Panc1 (cell line): Measurements from ENCODE around the gene CCDC102A. TPM values are rescaled to one million over a fixed set of nuclear protein-coding genes. Genes with fewer than 3 reads are reported as not detected.

Experiments used
- ATAC-seq: fragments of 200-7000 bp; cut with Tn5 transposase; 2 replicates; pipeline ENCODE4 v1.9.1; 2020; ENCODE audit warnings: mild to moderate bottlenecking, moderate library complexity
- BruUV-seq: library from RNA; stranded (reverse); fragments of 400-500 nt; replicated peaks from 2 replicates; lab custom pipeline; 2021; lab: Mats Ljungman, UMichigan
- CTCF ChIA-PET: fragments of 300-600 bp; sonication (Branson Sonifier 250); formaldehyde crosslinking; loops from one replicate; lab custom pipeline; 2022; ENCODE audit warnings: antibody characterized with exemption; lab: Charles Lee
- POLR2A ChIA-PET: fragments of 300-600 bp; sonication (Branson Sonifier 250); formaldehyde crosslinking; loops from one replicate; lab custom pipeline; 2022; ENCODE audit warnings: antibody characterized with exemption; lab: Charles Lee
- DNase-seq: peaks from one replicate; pipeline ENCODE4 v3.0.0-alpha.2; 2010; ENCODE audit warnings: low read depth, low spot score
- H3K27ac ChIP-seq: 2 replicates; pipeline ENCODE4 v1.5.1; 2011; ENCODE audit warnings: mild to moderate bottlenecking, low read length, inconsistent platforms
- H3K27me3 ChIP-seq: fragments of 200-500 bp; sonication (Bioruptor generic); 2 replicates; pipeline ENCODE4 v1.6.0; 2014; ENCODE audit warnings: low read length, inconsistent platforms; ENCODE audit not compliant: control insufficient read depth, insufficient read depth
- H3K36me3 ChIP-seq: fragments of 200-500 bp; sonication (Bioruptor generic); 2 replicates; pipeline ENCODE4 v1.5.1; 2014; ENCODE audit warnings: inconsistent platforms, mild to moderate bottlenecking, low read length, moderate library complexity; ENCODE audit not compliant: control insufficient read depth, insufficient read depth
- H3K4me1 ChIP-seq: 2 replicates; pipeline ENCODE4 v1.5.1; 2011; ENCODE audit warnings: inconsistent platforms, mild to moderate bottlenecking, low read length, moderate library complexity; ENCODE audit not compliant: control insufficient read depth, insufficient read depth
- H3K4me3 ChIP-seq, 2 experiments: 2 replicates each; pipeline ENCODE4 v1.5.1; 2011 to 2012; ENCODE audit warnings: low read depth in 2 of 2, low read length in 2 of 2, mild to moderate bottlenecking in 2 of 2, inconsistent platforms in 1 of 2, moderate library complexity in 1 of 2
- H3K9me3 ChIP-seq: fragments of 200-500 bp; sonication (Bioruptor generic); 2 replicates; pipeline ENCODE4 v1.5.1; 2014; ENCODE audit warnings: low read depth, mild to moderate bottlenecking, inconsistent platforms, low read length, moderate library complexity; ENCODE audit not compliant: control insufficient read depth, insufficient read depth
- POLR2AphosphoS5 ChIP-seq: IDR thresholded peaks from 2 replicates; pipeline ENCODE4 v1.6.1; 2012; ENCODE audit warnings: mild to moderate bottlenecking, low read depth, low read length, moderate library complexity
- SIN3A ChIP-seq: IDR thresholded peaks from 2 replicates; pipeline ENCODE4 v1.6.1; 2012; ENCODE audit warnings: low read depth, mild to moderate bottlenecking, low read length, moderate library complexity, borderline replicate concordance; ENCODE audit not compliant: insufficient read depth
- TCF7L2 ChIP-seq: IDR thresholded peaks from 2 replicates; pipeline ENCODE4 v1.6.1; 2011; ENCODE audit warnings: mild to moderate bottlenecking, low read depth, low read length, inconsistent platforms
- in situ Hi-C: cut with HindIII; loops from 2 replicates; pipeline ENCODE4 v1.10.0; 2016; ENCODE audit warnings: low sequenced_read_pairs, low pct_unique_long_range_greater_than_20kb
- intact Hi-C: fragments of 100-400 bp; cut with micrococcal nuclease; formaldehyde crosslinking; loops from one replicate; pipeline ENCODE4 v1.10.0; 2022; ENCODE audit not compliant: unreplicated experiment
- total RNA-seq: library from RNA; stranded (reverse); gene quantifications from one replicate; pipeline ENCODE4 v1.2.1, GENCODE V29; 2021; ENCODE audit not compliant: unreplicated experiment
- TF ChIP-seq, protein P1 (sequence below): fragments of 450-650 bp; IDR thresholded peaks from 2 replicates; pipeline ENCODE4 v1.5.1; 2017; ENCODE audit warnings: mild to moderate bottlenecking
- TF ChIP-seq, protein P2 (sequence below), 2 experiments: IDR thresholded peaks; 2 replicates each; pipeline ENCODE4 v1.6.1; 2011 to 2012; ENCODE audit warnings: low read depth in 2 of 2, control low read depth in 1 of 2, low read length in 1 of 2, mild to moderate bottlenecking in 1 of 2, moderate library complexity in 1 of 2; ENCODE audit not compliant: insufficient read depth in 1 of 2

CCDC102A gene
- total RNA-seq, 1 experiment from 2014 or later = 12.9 TPM

DNA sequence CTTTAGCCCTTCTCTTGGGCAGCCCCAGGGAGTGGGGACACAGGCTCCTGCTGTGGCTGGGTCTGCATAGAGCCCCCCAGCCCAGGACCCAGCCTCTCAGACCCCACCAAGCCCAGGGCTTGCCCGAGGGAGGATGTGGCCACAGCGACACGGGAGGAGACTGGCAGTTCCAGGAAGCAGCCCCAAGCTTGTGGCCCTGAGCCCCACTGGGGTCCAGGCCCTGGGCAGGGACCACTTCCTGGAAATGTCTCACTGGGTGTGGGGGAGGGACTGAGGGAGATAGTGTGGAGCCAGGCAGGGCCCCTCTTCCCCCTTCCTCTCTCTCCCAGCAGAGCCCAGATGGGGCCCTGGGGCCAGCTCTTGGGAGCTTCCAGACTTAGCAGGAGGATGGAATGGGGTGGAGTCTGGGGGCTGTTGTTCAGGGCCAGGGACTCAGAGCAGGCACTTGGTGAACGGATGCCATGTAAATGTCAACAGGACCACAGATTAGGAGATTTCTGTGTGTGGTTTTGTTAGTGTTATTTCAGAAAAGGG lies 41.4 kb upstream of the CCDC102A start:
- no peak overlapping the region for H3K27ac ChIP-seq
- intact Hi-C loops = loop anchor here (5.0 kb wide), 2 partner anchors 70 to 140 kb away; no protein-coding TSS in a partner anchor
- no peaks in the 10 kb centered on the region for H3K27me3 ChIP-seq
- H3K9me3 ChIP-seq = no peaks in the 10 kb centered on the region
- no peaks in the 10 kb centered on the region; the same call in 1 of the 2 replicates for H3K4me1 ChIP-seq
- TF ChIP-seq, protein P1, sequence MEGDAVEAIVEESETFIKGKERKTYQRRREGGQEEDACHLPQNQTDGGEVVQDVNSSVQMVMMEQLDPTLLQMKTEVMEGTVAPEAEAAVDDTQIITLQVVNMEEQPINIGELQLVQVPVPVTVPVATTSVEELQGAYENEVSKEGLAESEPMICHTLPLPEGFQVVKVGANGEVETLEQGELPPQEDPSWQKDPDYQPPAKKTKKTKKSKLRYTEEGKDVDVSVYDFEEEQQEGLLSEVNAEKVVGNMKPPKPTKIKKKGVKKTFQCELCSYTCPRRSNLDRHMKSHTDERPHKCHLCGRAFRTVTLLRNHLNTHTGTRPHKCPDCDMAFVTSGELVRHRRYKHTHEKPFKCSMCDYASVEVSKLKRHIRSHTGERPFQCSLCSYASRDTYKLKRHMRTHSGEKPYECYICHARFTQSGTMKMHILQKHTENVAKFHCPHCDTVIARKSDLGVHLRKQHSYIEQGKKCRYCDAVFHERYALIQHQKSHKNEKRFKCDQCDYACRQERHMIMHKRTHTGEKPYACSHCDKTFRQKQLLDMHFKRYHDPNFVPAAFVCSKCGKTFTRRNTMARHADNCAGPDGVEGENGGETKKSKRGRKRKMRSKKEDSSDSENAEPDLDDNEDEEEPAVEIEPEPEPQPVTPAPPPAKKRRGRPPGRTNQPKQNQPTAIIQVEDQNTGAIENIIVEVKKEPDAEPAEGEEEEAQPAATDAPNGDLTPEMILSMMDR = no peak
- TF ChIP-seq POLR2AphosphoS5 (no peak), SIN3A (no peak), TCF7L2 (no peak)
- TF ChIP-seq, protein P2, sequence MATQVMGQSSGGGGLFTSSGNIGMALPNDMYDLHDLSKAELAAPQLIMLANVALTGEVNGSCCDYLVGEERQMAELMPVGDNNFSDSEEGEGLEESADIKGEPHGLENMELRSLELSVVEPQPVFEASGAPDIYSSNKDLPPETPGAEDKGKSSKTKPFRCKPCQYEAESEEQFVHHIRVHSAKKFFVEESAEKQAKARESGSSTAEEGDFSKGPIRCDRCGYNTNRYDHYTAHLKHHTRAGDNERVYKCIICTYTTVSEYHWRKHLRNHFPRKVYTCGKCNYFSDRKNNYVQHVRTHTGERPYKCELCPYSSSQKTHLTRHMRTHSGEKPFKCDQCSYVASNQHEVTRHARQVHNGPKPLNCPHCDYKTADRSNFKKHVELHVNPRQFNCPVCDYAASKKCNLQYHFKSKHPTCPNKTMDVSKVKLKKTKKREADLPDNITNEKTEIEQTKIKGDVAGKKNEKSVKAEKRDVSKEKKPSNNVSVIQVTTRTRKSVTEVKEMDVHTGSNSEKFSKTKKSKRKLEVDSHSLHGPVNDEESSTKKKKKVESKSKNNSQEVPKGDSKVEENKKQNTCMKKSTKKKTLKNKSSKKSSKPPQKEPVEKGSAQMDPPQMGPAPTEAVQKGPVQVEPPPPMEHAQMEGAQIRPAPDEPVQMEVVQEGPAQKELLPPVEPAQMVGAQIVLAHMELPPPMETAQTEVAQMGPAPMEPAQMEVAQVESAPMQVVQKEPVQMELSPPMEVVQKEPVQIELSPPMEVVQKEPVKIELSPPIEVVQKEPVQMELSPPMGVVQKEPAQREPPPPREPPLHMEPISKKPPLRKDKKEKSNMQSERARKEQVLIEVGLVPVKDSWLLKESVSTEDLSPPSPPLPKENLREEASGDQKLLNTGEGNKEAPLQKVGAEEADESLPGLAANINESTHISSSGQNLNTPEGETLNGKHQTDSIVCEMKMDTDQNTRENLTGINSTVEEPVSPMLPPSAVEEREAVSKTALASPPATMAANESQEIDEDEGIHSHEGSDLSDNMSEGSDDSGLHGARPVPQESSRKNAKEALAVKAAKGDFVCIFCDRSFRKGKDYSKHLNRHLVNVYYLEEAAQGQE (IDR thresholded peaks at IDR 0.05; ENCODE audit: insufficient read depth in 1 of 2, low read depth in 2 of 2, low read length in 1 of 2) = no peak
- no peak for ATAC-seq
- BruUV-seq = no TSS peak
- DNase-seq = no peak
- no peaks in the 10 kb centered on the region for H3K36me3 ChIP-seq
- ChIA-PET POLR2A (no interaction called here), CTCF (interaction anchor here (0.7 to 1.1 kb wide), 2 partner anchors 23 to 159 kb away, joined by 3 to 17 read pairs; no protein-coding TSS in a partner anchor)
- in situ Hi-C loops = no loop called here
- no peak overlapping the region for H3K4me3 ChIP-seq

DNA sequence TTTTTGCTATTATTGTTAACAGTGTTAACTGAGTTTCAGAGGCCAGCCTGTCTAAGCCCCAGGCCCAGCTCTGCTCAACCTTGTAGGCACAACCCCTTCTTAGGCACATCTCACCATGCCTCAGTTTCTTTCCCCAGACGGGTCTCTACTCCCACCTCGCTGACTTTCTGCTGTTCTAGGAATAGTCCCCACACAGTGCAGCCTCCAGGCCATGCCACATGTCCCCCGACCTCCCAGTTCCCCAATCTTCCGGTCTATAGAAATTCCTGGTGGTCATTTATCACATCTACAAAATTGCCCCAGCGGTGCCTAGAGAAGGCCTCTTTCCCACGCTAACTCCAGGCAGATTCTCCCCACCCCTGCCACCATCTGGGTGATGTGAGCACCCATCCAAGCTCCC lies 40.8 kb upstream of the CCDC102A start:
- BruUV-seq = no TSS peak
- in situ Hi-C loops = no loop called here
- no peaks in the 10 kb centered on the region for H3K27me3 ChIP-seq
- DNase-seq (no peak), ATAC-seq (no peak)
- no peak overlapping the region for H3K27ac ChIP-seq
- CTCF ChIA-PET = interaction anchor here (0.5 to 1.3 kb wide), 4 partner anchors 14 to 297 kb away, joined by 3 to 17 read pairs (median 8); no protein-coding TSS in a partner anchor
- TF ChIP-seq POLR2AphosphoS5 (no peak), SIN3A (no peak), TCF7L2 (no peak)
- TF ChIP-seq, protein P1 = no peak
- TF ChIP-seq, protein P2 (IDR thresholded peaks at IDR 0.05; ENCODE audit: insufficient read depth in 1 of 2, low read depth in 2 of 2, low read length in 1 of 2) = no peak
- POLR2A ChIA-PET = no interaction called here
- no peaks in the 10 kb centered on the region for H3K9me3 ChIP-seq
- no peaks in the 10 kb centered on the region; the same call in 1 of the 2 replicates for H3K4me1 ChIP-seq
- H3K36me3 ChIP-seq = no peaks in the 10 kb centered on the region
- intact Hi-C loops = loop anchor here (5.0 kb wide), 2 partner anchors 70 to 140 kb away; no protein-coding TSS in a partner anchor
- H3K4me3 ChIP-seq = no peak overlapping the region
